Measurements from ENCODE around the gene GDPGP1.
"Not testable (repeated sequence)": the region's sequence is repeated elsewhere in the genome, so short reads cannot be mapped to it uniquely, and the experiment has no call there.

The GDPGP1 gene

GRCh38 chr15:90264671-90265070 lies 30.7 kb downstream of the GDPGP1 start:
- DNase-seq, result no peak

DNA sequence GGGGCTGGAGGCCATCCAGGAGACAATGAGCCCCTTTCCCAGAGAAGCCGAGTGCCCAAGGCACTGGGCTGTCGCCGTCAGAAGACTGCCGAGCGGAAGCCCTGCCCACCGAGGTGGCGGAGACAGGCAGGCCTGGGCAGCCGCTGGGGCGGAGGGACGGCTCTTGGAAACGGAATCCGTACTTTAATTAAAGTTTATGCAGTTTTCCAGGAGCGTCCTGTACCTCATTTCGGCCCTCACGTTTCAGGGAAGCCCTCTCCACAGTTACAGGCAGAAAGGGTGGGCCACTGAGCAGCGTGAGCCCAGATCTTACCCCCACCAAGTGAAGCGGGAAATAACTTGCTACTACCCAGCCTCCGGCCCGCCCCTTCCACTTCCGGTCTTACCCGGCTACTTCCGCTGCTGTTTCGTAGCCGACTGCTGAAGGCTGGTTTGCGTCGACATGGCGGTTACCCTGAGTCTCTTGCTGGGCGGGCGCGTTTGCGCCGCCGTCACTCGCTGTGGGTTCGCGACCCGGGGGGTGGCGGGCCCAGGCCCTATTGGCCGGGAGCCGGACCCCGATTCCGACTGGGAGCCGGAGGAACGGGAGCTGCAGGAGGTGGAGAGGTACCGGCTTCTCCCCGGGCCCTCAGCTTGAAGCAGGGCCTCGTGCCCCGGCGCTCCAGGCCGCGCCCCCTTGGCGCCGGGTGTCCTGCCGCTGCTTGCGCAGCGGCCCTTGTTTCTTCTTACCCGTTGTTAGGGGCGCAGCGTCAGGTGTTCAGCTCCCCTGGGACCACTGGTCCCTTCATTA lies 31.5 kb downstream of the GDPGP1 start, which contains the start of gene NGRN:
NGRN (plus strand) TSS at position 402 of the 790 bp plus-strand sequence; CDS start at position 443, 41 bp downstream.
- peak; percentile 87 to 98 (median 97) for DNase-seq

GRCh38 chr15:90266061-90266431 lies 32.0 kb downstream of the GDPGP1 start:
- DNase-seq, result peak; percentile 47 to 94 (median 89)

DNA sequence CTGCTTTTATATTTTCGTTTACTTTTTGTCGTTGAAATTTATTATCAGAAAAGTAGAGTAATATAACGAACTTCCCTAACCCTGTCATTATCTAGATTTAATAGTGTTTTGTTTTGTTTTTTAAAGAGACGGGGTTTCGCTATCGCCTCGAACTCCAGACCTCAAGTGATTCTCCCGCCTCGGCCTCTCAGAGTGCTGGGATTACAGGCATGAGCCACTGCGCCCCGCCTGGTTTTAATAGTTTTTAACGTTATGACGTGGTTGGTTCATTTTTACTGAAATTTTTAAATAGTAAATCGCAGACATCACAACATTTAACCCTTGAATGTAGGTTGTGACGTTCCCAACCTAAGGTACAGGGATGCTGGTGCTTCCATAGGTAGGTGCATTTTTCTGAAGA lies 32.5 kb downstream of the GDPGP1 start:
- DNase-seq, result peak; percentile 31 to 74 (median 31)

DNA sequence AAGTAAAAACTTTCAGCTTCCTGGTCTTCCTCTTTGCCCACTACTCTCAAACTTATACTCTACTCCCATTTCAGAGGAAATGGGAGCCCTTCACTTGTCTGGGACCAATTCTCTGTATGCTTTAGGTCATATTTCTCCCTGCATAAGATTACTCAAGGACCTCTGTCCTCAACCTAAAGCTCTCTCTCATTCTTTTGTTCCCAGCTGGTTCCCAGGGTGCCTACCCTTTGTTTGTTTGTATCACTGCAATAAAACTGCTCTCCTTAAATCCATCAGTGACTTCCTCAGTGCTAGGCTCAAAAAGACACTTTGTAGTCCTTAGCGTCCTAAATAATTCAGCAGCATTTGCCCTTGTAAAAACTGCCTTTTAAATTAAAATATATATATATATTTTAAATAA lies 34.4 kb downstream of the GDPGP1 start:
- peak in 2 of 3 experiments; percentile 49 to 57 for DNase-seq

- DNase-seq, result no peak
These were observed 36.6 kb downstream of the GDPGP1 start for GRCh38 chr15:90270502-90271150.

- DNase-seq, result no peak
These were observed 37.6 kb downstream of the GDPGP1 start for GRCh38 chr15:90271459-90272166.

GRCh38 chr15:90278467-90278866 lies 44.5 kb downstream of the GDPGP1 start:
- DNase-seq, result not testable (repeated sequence)

- not testable (repeated sequence) for DNase-seq
These were observed 46.7 kb downstream of the GDPGP1 start for GRCh38 chr15:90280743-90281142.

DNA sequence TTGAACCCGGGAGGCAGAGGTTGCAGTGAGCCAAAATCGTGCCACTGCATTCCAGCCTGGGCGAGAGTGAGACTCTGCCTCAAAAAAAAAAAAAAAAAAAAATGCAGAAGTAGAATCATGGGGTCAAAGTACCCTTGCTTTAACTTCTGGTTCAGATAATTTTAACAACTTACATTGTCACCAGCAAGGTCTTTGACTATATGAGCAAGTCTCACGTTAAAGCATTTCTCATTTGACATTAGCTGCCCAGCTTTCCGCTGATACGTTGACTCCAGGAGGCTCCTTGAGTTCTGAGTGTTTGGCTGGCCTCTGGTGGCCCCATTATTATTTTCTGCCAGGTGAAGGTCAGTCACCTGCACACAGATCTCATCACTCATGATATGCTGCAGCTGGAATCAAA lies 47.6 kb downstream of the GDPGP1 start:
- DNase-seq, result peak in 1 of 3 experiments; percentile 65

GRCh38 chr15:90286678-90287077 lies 52.7 kb downstream of the GDPGP1 start:
- peak in 1 of 3 experiments; percentile 50 for DNase-seq

- no peak for DNase-seq
These were observed 53.1 kb downstream of the GDPGP1 start for GRCh38 chr15:90287101-90287500.

DNA sequence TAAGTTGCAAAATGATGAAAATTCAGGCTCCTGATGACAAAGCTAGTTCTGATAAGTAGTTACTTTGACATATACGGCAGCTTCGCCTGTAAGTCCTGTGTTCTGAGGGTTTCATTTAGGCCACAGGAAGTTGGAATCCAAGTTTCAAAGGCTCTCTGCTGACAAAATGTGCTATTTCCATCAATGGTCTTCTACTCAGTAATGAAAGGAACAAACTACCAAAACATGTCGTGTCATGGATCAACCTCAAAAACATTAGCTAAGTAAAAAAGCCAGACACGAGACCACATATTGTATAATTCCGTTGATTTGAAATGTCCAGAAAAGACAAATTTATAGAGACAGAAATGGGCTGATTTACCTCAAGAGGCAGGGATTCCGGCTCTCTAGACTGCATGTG lies 53.9 kb downstream of the GDPGP1 start:
- no peak for DNase-seq

- peak; percentile 46 to 74 (median 61) for DNase-seq
These were observed 57.8 kb downstream of the GDPGP1 start for GRCh38 chr15:90291679-90292356.

DNA sequence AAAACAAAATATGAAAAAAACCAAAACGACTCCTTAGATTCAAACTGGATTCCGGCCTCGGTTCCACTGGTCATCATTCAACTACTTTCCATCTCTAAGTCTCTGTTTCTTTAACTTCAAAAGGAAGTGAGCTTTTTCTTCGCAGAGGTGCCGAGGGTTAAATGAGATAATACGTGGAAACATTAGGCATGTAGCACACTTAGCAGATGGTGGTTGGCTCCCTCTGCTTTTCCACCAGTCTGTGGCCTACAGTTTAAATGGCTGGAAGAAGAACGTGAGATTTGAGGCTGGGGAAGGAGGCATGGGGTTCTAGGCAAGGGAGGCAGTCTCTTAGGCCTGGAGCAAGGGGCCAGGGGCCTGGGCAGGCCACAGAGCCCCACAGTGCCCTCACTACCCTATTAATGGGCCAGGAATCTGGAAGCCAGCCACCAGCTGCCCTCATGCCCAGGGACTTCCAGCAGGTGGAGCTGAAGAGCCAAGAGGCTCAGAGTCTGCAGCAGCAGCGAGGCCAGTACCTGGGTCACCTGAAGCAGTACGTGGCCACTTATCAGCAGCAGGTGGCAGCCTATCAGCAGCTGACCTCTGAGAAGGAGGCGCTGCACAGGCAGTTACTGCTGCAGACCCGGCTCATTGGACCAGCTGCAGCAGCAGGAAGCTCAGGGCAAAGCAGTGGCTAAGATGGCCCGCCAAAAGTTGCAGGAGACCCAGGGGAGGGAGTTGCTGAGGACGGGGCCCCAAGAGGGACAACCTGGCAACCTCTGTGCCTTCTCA lies 59.2 kb downstream of the GDPGP1 start:
- DNase-seq, result peak; percentile 85 to 95 (median 88)

GRCh38 chr15:90294159-90294558 lies 60.1 kb downstream of the GDPGP1 start:
- DNase-seq, result no peak

GRCh38 chr15:90294601-90295269 lies 60.7 kb downstream of the GDPGP1 start:
- peak in 2 of 3 experiments; percentile 52 to 62 for DNase-seq

- DNase-seq, result peak in 2 of 3 experiments; percentile 52 to 69
These were observed 61.2 kb downstream of the GDPGP1 start for GRCh38 chr15:90295270-90295648.

Measured in NCI-H1417 (cell line).